ENCODE measurements around the gene MED7. TPM values are rescaled to one million over a fixed set of nuclear protein-coding genes. Genes with fewer than 3 reads are reported as not detected.

Gene MED7
- total RNA-seq, 4 donors from 2014 or later: 3.8 to 22.5 (median 13.6) TPM

GRCh38 chr5:157155297-157155696 lies 12.6 kb upstream of the MED7 start:
- intact Hi-C loops (cut with DNase I; ENCODE audit: low total_unique reads): no loop called here
- TF ChIP-seq, protein P1, sequence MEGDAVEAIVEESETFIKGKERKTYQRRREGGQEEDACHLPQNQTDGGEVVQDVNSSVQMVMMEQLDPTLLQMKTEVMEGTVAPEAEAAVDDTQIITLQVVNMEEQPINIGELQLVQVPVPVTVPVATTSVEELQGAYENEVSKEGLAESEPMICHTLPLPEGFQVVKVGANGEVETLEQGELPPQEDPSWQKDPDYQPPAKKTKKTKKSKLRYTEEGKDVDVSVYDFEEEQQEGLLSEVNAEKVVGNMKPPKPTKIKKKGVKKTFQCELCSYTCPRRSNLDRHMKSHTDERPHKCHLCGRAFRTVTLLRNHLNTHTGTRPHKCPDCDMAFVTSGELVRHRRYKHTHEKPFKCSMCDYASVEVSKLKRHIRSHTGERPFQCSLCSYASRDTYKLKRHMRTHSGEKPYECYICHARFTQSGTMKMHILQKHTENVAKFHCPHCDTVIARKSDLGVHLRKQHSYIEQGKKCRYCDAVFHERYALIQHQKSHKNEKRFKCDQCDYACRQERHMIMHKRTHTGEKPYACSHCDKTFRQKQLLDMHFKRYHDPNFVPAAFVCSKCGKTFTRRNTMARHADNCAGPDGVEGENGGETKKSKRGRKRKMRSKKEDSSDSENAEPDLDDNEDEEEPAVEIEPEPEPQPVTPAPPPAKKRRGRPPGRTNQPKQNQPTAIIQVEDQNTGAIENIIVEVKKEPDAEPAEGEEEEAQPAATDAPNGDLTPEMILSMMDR (IDR thresholded peaks at IDR 0.05): no peak
- no peak for TF ChIP-seq POLR2A (IDR thresholded peaks at IDR 0.05)
- Histone ChIP-seq H3K27me3 (no peaks in the 10 kb centered on the region), H3K4me3 (no peak overlapping the region), H3K4me1 (no peaks in the 10 kb centered on the region), H3K36me3 (no peaks in the 10 kb centered on the region), H3K9me3 (no peaks in the 10 kb centered on the region), H3K27ac (no peak overlapping the region)
- no peak for DNase-seq

GRCh38 chr5:157150995-157151394 lies 8.3 kb upstream of the MED7 start:
- H3K4me3 ChIP-seq: no peak overlapping the region
- no peaks in the 10 kb centered on the region for H3K4me1 ChIP-seq
- TF ChIP-seq POLR2A (IDR thresholded peaks at IDR 0.05): no peak
- TF ChIP-seq, protein P1 (IDR thresholded peaks at IDR 0.05): no peak
- intact Hi-C loops (cut with DNase I; ENCODE audit: low total_unique reads): no loop called here
- no peak overlapping the region for H3K27ac ChIP-seq
- DNase-seq: no peak
- no peaks in the 10 kb centered on the region for H3K27me3 ChIP-seq
- H3K36me3 ChIP-seq: no peaks in the 10 kb centered on the region
- no peaks in the 10 kb centered on the region for H3K9me3 ChIP-seq

- Histone ChIP-seq H3K27me3 (no peaks in the 10 kb centered on the region), H3K9me3 (no peaks in the 10 kb centered on the region), H3K4me3 (no peak overlapping the region), H3K4me1 (no peaks in the 10 kb centered on the region), H3K36me3 (no peaks in the 10 kb centered on the region), H3K27ac (no peak overlapping the region)
- intact Hi-C loops (cut with DNase I; ENCODE audit: low total_unique reads): no loop called here
- peak; percentile 39 to 46 for DNase-seq
- no peak for TF ChIP-seq POLR2A (IDR thresholded peaks at IDR 0.05)
- TF ChIP-seq, protein P1 (IDR thresholded peaks at IDR 0.05): peak; percentile 63 to 82 (median 68)
These were observed 6.3 kb upstream of the MED7 start for GRCh38 chr5:157148734-157149615.

DNA sequence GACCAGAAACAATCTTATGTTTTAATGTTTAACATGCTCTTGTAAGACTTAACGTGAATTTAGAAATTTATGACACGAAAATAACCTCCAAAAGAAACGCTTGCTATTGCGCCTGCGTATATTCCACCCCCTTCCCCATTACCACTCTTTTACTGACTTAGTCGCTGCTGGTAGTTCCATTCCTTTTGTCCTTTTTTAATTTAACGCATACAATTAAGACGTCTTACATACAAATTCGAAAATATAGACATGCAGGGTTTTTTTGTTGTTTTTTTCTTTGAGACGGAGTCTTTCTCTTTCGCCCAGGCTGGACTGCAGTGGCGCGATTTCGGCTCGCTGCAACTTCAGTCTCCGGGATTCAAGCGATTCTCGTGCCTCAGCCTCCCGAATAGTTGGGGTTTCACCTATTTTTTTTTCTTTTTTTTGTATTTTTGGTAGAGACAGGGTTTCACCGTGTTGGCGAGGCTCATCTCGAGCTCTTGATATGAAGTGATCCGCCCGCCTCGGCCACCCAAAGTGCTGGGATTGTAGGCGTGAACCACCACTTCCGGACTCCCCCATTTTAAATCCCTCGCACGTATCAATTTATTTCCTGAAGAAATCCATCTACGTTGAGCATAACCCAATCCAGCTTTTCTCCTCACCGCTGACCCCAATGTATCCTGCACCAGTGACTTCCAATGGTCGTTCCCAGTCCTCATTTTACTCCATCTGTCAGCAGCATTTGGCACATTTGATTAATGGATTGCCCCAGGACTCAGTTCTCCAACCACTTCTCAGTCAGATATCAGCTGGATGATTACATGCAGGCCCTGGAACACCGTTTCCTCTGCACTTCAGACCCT lies 684 bp upstream of the MED7 start:
- intact Hi-C loops (cut with DNase I; ENCODE audit: low total_unique reads): no loop called here
- peak; percentile 27 to 40 for DNase-seq

DNA sequence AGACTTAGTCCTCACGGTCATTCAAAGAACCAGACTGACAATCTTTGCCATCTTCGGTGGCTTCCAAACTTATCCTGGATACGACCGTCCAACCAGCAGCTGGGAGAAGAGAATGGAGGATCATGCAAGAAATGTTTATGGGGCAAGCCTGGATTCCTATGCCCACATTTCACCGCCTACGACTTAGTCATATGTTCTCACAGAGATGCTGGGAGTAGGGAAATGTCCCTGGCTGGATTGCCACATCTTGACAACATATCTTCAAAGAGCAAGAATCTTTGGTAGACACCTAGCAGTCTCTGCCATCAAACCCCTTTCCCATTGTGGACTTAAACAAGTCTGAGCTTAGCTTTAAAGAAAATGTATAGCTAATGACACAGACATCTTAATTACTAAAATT lies 5.0 kb downstream of the MED7 start:
- Histone ChIP-seq H3K36me3 (no peaks in the 10 kb centered on the region), H3K4me1 (no peaks in the 10 kb centered on the region), H3K4me3 (no peak overlapping the region), H3K9me3 (no peaks in the 10 kb centered on the region), H3K27ac (no peak overlapping the region), H3K27me3 (no peaks in the 10 kb centered on the region)
- DNase-seq: no peak
- intact Hi-C loops (cut with DNase I; ENCODE audit: low total_unique reads): no loop called here
- TF ChIP-seq POLR2A (IDR thresholded peaks at IDR 0.05): no peak
- TF ChIP-seq, protein P1 (IDR thresholded peaks at IDR 0.05): no peak

More for the DNA sequence above, 684 bp upstream of the MED7 start:
- Histone ChIP-seq H3K4me3 (peak overlapping the region; percentile 70 to 98), H3K9me3 (no peaks in the 10 kb centered on the region), H3K27ac (peak overlapping the region; percentile 92 to 94), H3K4me1 (no peaks in the 10 kb centered on the region), H3K36me3 (no peaks in the 10 kb centered on the region), H3K27me3 (no peaks in the 10 kb centered on the region)
- TF ChIP-seq POLR2A (IDR thresholded peaks at IDR 0.05): no peak
